Amniotic epithelial cell (primary cell): ENCODE measurements around the gene PTH2.
"Not testable (repeated sequence)": the region's sequence is repeated elsewhere in the genome, so short reads cannot be mapped to it uniquely, and the experiment has no call there.

Experiments
- DNase-seq: peaks from one replicate; pipeline ENCODE4 v3.0.0-alpha.2; 2010; ENCODE audit warnings: low read depth

The PTH2 gene

GRCh38 chr19:49378512-49378911 is 44.7 kb downstream of the PTH2 start:
- DNase-seq: no peak

GRCh38 chr19:49374665-49375434 is 48.4 kb downstream of the PTH2 start:
- DNase-seq: no peak

- DNase-seq: not testable (repeated sequence)
Measured at GRCh38 chr19:49373174-49373573, 50.1 kb downstream of the PTH2 start.
